Amniotic stem cell (primary cell): ENCODE results near the gene LRRN2.
"Not testable (repeated sequence)": the region's sequence is repeated elsewhere in the genome, so short reads cannot be mapped to it uniquely, and the experiment has no call there.

Source experiments
- DNase-seq: peaks from one replicate; lab custom pipeline; 2025; lab: John Stamatoyannopoulos, UW

Gene LRRN2

DNA sequence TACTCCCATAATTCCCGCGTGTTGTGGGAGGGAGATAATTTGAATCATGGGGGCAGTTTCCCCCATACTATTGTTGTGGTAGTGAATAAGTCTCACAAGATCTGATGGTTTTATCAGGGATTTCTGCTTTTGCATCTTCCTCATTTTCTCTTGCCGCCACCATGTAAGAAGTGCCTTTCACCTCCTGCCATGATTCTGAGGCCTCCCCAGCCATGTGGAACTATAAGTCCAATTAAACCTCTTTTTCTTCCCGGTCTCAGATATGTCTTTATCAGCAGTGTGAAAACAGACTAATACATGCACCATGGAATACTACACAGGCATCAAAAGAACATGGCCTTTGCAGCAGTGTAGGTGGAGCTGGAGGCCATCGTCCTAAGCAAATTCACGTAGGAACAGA is 56.1 kb downstream of the LRRN2 start:
- DNase-seq: not testable (repeated sequence)

GRCh38 chr1:204628868-204629267 is 56.7 kb downstream of the LRRN2 start:
- no peak for DNase-seq

DNA sequence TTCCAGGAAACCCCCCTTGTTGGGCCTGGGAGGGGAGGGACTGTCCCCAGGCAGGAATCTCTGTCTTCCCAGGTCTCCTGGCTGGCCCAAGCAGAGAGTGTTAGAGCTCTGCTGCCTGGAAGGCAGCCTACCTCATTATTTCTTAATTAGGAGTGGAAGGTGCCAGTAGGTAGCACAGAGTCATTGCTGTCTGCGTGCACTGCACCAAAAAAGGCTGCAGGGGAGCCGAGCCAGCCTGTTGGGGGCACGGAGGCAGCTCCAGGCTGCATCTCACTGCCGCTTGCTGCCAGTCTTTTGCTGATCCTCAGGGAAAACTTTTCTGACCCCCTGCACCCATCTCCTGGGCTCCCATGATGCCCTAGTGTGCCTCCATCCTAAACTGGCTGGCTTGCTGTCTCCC is 58.1 kb downstream of the LRRN2 start:
- DNase-seq: no peak

- DNase-seq: no peak
Observed at GRCh38 chr1:204626381-204626780, 59.2 kb downstream of the LRRN2 start.

DNA sequence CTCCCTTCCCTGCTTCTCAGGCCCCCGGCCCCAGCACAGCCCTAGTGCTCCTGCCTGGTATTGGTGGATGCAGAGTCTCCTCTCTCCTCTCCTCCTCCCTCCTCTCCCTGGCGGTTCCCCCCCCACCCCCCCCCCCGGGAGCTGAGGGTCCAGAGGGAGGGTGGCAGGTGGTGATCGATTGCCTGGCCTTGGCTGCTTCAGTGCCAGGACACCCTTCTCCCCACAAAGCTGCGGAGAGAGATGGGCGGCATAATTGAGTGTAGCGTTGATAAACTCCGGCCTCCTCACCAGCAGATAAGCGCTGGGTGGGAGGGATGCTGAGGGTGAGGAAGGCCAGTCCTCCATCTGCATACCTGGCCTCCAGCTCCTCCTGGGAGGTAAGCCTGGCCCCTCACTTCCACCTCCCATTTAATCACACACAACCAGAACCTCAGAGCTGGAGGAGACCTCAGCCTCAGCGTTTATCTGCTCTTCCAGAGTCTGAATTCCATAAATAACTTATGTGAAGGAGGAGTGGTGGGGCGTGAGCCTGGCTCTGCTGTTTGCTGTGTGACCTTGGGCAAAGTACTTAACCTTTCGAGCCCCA is 60.8 kb downstream of the LRRN2 start:
- no peak for DNase-seq

DNA sequence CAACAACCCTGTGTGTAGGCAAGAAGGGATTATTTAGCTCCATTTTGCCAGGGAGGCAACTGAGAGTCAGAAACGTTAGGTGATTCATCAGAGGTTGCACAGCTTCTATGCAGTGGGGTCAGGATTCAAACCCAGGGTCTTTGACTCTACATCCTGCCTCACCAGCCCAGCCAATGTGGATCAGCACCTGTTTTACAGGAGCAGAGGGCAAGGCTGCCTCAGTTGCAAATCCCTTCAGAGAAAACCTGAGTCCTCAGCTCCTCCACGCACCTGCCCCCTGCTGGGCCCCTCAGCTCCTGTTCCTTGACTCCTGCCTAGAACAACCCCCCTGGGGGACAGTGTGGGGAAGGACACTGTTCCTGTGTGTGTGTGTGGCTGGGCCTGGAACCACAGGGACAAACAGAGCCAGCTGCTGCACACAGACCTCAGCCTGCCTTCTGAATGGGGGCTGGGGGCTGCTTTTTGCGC is 61.6 kb downstream of the LRRN2 start:
- DNase-seq: no peak

DNA sequence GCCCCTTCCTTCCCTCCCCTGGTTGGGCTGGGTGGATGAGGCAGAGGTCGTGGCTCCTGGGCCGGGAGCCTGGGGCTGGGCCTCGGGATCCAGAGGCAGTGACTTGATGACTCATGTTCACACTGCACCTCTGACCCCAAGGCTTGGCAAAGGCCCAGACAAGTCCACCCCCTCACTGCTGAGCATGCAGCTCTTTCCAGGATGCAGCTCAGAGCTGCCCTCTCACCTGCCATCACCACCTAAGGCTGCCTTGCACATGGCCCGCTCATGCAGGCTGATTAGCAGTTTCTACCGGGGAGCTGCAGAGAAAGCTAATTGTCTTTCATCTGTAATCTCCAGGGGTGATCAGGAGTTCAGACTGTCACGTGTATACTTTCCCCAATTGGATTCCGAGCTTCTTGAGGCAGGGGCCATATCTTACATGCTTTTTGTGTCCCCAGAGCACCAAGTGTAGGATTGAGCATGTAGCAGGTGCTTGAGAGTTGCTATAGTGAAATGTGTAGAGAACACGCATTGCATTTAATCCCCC is 62.1 kb downstream of the LRRN2 start:
- DNase-seq: no peak

DNA sequence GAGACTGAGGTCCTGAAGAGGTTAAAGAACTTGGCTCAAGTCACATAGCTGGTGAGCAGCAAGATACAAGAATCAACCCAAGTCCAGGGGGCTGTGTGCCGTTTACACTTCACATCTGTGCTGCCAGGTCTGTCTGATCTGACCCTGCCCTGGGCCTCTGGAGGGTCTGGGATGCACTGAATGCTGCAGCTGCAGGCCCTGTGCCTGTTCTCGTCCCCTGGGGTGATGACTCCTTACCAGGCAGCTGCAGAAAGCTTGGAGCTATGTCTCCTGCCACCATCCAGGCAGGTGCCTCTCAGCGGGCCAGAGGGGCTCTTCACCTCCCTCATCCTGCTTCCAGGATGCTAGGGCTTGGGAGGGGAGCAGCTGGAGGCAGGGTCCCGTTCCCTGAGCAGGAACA is 63.5 kb downstream of the LRRN2 start:
- no peak for DNase-seq

- no peak for DNase-seq
Observed at GRCh38 chr1:204621396-204621795, 64.1 kb downstream of the LRRN2 start.

- DNase-seq: no peak
Observed at GRCh38 chr1:204619721-204620120, 65.8 kb downstream of the LRRN2 start.

- no peak for DNase-seq
Observed at GRCh38 chr1:204618148-204618760, 67.3 kb downstream of the LRRN2 start.

- no peak for DNase-seq
Observed at GRCh38 chr1:204617256-204618147, 68.0 kb downstream of the LRRN2 start.

DNA sequence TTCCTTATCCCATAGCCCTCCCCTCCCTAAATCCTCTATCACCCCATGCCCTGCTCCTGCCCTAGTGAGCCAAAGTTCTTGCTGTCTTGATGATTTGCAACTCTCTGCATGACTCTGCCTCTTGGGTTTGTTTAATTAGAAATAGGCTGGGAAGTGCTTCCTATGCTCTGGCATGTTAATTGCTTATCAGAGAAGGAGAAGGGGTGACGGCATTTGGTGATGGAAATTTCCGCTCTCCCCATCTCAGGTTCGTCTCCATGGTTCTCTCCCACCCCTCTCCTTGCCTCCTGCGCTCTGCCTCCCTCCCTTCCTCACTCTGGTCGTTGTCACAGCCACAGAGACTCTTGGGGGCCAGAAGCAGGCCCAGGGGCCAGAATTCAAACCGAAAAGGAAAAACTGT is 68.9 kb downstream of the LRRN2 start:
- no peak for DNase-seq

GRCh38 chr1:204615881-204616280 is 69.7 kb downstream of the LRRN2 start:
- no peak for DNase-seq

DNA sequence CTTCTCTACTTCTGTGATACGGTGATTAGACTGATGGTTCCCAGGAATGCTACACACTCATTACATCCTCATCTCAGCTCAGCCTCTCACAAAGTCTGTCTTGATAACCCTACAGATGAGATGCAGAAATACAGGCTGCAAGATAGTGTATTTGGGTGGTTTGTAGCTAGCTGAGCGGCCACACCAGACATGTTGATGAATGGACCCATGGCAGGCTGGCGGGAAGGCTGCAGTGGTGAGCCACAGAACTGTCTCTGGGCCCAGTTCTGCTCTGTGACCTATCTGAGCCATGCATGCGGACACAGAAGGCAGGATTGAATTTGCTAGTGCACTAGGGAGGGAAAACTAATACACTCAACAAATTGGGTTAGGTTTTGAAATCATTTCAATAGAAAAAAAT is 71.9 kb downstream of the LRRN2 start:
- DNase-seq: no peak

DNA sequence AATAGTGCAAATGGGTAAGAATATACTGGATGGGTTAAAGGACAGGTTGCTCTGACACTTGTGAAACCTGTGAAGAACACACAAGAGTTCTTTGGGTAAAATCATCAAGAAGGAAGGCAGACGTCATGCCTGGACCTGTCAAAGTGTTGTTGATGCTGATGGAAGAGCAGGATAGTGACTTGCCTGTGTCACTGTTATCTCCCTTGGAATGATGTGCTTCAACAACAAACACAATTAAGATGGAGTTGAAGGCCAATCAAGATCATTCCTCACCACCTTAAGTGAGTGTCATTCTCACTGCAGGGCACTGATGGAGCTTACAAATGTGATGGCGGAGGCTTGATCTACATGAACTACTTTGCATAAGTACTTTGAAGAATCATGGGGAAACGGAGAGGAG is 73.2 kb downstream of the LRRN2 start:
- no peak for DNase-seq

GRCh38 chr1:204611036-204611435 is 74.5 kb downstream of the LRRN2 start:
- no peak for DNase-seq

DNA sequence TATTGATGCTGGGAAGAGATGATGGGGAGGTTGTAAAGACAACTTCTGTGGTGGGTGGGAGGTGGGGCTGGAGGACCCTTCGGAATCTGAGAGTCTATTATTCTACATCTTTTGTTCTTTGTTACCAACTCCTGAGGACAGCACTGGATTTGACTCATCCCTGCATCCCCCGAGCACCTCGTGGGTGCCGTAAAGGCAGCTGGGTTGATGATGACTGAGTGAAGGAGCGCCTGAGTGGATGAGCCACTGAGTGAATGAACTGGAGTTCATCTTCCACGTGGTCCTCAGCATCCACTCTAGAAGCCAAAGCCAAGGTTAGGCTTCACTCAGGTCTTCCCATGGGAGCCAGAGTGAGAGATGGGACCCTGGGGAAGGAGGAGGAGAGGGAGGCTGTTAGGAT is 77.6 kb downstream of the LRRN2 start:
- DNase-seq: no peak

DNA sequence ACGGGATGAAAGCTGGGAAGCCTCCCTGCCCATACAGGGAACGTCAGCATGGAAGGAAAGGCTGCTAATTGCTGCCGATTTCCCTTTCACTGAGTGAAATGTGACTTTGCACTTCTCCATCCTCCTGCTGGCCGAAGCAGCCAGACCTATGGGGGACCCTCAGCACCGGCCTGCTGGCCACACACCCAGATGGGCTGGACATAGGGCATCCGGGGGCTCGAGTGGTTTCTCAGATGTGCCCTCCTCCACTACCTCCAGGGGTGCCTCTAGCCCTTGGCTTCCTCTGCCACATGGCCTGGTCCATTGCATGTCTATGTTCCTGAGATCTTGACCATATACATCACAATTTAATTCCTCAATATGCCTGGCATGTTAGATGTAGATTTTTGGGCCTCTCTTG is 79.7 kb downstream of the LRRN2 start:
- no peak for DNase-seq

DNA sequence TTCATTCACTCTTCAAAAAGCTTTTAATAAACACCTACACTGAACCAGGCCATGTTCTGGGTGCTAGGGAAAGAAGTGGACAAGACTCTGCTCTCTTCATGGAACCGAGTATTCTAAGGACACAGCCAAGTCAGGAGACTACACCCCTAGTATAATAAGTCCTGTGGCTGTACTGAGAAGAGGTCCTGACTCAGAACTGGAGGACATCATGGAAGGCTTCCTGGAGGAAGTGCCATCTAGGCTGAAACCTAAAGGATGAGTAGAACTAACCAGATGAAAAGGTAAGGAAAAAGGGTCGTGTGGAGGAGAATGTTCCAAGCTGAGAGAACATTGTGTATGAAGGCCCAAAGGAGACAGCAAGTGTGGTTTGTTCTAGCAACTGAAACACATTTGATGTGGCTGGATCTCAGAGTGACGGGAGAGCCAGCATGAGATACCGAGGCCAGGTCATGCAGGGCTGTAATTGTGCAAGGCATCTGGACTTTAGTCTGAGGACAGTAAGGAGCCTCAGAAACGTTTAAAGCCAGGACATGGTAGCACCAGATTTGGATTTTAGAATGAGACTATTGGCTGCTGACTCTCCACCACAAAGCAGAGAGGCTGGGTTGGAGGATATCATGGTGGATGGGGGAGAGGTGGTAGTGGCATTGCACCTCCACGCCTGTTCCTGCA is 82.5 kb downstream of the LRRN2 start:
- no peak for DNase-seq

DNA sequence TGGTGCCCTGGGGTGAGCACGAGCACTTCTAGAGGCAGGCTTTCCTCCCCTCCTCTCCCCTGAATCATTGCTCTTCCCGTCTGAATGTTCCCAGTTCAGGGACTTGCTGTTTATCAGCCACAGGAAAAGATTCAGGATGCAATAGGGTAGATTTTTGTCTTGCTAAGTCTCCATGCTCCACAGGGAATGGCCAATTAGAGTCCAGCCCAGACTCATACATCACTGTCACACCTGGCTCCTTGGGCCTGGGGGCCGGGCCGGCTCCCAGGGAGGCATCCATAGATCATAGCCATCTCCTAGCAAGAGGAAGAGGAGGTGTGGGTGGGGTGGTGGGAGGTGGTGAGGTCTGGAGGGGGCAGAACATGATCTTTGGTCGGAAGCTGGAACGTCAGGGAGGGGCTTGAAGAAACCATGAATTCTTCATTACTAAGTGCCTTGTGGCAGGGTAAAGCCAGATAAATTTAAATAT is 83.4 kb downstream of the LRRN2 start:
- DNase-seq: no peak

DNA sequence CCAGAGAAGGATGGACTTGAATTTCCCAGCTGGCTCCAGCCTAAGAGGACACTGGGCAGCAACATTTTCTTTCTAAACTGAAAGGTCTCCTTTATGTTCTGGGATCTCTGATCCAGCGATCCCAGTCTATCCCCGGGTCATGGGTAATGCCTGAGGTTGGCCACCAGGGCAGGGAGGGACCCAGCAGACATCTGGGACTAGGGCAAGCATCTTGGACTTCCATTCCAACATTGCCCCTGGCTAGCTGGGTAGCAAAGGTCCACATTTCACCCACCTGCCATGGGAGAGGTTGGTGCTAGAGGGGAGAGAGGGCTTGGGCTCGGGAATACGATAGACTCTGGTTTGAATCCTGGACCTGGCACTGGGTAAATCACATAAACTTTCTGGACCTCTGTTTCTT is 84.6 kb downstream of the LRRN2 start:
- no peak for DNase-seq
